Left colon (tissue), 2 donors: Measurements from ENCODE around the gene RPS27L. TPM values are rescaled to one million over a fixed set of nuclear protein-coding genes. Genes with fewer than 3 reads are reported as not detected.

Experiments
- ATAC-seq: fragments of 200-7000 bp; cut with Tn5 transposase; one replicate; pipeline ENCODE4 v1.9.1; 2020; ENCODE audit warnings: mild to moderate bottlenecking, moderate library complexity
- DNase-seq, 2 donors: peaks; one replicate each; pipeline ENCODE4 v3.0.0-alpha.2; 2020
- intact Hi-C, 2 donors: fragments of 100-400 bp; cut with DNase I in 1 of 2; cut with micrococcal nuclease in 1 of 2; formaldehyde crosslinking; loops; one replicate each; pipeline versions ENCODE4 v1.11.2 to v1.14.0; 2022; cut with DNase I, micrococcal nuclease
- long read RNA-seq: library from polyadenylated mRNA; unstranded; transcript quantifications from one replicate; pipeline ENCODE4 v2.0.0, GENCODE V29; 2021
- total RNA-seq, 2 donors: library from RNA; stranded (reverse); fragmentation: NEBNext Ultra II Directional; extraction: Animal tissue kit (Norgen Biotek cat#: 25700); gene quantifications; one replicate each; pipeline ENCODE4 v1.2.1, GENCODE V29; 2021
- donor health status: DM: no; HTN: no; CAD: no.
- donor health status: DM: yes; HTN: yes; CAD: no.

RPS27L gene
- 100 to 1,000 TPM; 173 to 239 TPM for total RNA-seq
- long read RNA-seq, full-length matches to known transcripts = 57 of 86 reads
- long read RNA-seq, partial matches to known transcripts = 23 of 86 reads
- long read RNA-seq, other reads (novel, unspliced or antisense) = 6 of 86 reads

DNA sequence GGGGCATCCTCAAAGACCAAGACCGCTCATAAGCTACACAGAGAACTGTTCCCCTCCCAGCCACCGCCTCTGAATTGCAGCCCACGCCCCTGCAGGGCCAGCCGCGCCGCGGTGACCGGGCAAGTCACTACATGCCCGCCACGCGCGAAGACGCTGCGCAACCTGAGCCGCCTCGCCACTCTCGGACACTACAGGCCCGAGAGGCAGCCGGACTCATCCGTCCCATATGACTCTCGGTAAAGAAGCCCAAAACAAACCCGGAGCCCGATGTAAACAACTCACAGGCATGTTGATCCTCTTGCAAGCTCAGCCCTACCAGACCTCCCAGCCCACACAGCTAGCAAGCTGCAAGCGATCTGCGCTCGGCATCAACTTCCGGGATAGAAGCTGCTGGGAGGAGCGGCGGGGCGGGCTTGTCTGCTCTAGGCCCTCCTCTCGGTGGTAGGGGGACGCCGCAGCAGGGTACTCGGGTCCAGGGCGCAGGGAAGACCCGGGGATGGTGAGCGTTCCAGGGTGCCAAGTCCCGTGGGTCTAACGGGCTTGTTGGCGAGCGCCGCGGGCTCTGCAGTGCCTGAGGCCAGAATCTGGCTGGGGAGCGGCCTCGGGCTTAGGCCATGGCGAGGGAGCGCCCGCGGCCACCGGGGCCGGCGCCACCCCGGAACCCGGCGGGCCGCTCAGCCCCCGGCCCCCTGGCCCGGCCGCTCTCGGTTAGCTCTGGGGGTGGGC, at the start of gene RPS27L:
Gene RPS27L, minus strand, starts transcription at position 360 of the 726 bp plus-strand sequence. Its CDS starts 72 bp downstream, at position 288.
- DNase-seq = peak; percentile 94 to 95
- ATAC-seq = peak; percentile 92
- intact Hi-C loops = no loop called here

- ATAC-seq (no peak), DNase-seq (no peak)
- intact Hi-C loops = no loop called here
Measured at GRCh38 chr15:63206079-63206478, 48.8 kb upstream of the RPS27L start.

- intact Hi-C loops = no loop called here
- ATAC-seq (no peak), DNase-seq (no peak)
Measured at GRCh38 chr15:63203451-63204090, 46.3 kb upstream of the RPS27L start.

- DNase-seq (no peak), ATAC-seq (no peak)
- intact Hi-C loops = no loop called here
Measured at GRCh38 chr15:63202861-63203260, 45.6 kb upstream of the RPS27L start.

DNA sequence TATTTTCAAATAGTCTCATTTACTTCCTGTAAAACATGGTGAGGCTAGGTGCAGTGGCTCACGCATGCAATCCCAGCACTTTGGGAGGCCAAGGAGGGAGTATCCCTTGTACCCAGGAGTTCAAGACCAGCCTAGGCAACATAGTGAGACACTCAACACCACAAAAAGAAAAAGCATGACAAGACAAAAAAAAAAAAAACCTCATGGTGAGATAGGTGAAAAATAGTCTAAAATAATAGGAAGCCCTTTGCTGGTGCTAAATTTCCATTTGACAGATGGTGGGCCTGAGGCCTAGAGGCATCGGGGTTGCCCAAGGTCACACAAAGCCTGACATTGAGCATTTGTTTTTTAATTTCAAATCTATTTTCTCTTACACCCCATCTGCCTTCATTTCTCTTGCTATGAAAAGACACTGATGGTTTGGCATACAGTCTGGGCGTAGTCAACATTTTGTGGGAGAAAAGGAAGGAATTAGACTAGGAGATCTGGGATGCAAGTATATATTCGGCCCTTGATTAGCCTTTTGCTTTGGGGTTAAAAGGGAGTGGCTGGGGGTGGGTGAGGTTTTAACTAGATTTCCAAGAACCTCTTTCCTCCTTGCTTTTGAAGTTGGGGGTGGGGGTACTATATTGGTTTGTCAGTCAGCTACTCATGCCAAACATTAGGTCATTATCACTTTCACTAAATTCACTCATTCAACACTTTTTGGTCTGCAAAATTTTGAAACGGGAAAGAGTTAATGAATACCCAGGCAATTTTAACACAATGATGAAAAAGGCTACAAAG, 43.4 kb upstream of the RPS27L start:
- intact Hi-C loops = no loop called here
- ATAC-seq = no peak
- DNase-seq = no peak

- intact Hi-C loops = no loop called here
- ATAC-seq (no peak), DNase-seq (no peak)
Measured at GRCh38 chr15:63198371-63199250, 41.3 kb upstream of the RPS27L start.

DNA sequence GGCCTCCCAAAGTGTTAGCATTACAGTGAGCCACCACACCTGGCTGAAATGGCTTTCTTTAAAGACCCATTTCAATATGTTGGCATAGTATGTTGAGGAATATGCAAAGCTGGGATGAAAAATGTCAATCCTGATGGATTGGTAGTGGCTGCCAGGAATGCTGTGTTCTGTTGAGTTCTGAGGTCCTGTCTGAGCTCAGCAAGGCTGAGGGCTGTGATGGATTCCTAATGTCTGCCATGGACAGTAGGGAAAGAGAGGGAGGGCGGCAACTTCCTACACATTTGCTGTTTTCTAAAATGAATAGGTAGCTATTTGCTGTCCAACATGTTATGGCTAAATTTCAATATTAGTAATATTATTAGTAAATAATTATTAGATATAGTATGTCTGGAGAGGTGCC, 40.3 kb upstream of the RPS27L start:
- intact Hi-C loops = no loop called here
- no peak for ATAC-seq
- DNase-seq = no peak

DNA sequence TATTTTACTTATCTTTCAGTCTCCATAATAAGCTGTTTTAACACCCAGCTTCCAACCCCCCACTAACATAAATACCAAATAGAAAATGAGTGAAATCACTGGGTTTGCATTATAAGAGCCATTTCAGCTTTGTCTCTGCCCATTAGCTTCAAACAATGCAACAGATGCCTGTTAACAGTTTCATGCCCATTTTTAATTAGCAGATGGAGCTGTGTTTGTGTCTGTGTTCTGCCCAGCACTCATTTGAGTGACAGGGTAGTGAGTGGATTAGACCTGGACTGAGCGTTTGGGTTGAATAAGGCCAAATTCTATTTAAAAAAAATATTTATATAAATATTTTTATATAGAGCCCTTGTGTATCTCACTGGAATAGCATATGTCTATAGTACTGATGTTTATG, 39.6 kb upstream of the RPS27L start:
- intact Hi-C loops = no loop called here
- ATAC-seq (no peak), DNase-seq (no peak)

DNA sequence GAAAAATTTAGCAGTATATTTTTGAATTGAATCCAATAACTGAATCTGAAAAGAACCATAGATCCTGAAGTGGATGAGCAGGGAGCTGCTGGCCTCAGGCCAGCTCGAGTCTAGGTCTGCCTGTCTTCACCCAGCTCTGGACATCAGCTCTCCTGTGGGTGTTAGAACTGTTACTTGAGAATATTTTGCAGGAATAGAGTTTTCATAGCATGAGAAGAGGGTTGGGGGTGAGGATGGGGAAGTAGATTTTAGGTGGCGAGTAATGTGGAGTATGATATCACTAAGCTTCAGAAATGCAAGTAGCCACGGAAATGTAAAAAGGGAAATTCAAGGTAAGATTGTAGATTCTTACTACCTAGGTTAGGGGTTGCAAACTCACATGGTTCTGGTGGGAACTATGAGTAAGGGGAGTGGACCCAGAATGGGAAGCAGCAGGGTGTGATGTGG, 38.3 kb upstream of the RPS27L start:
- intact Hi-C loops = no loop called here
- DNase-seq (peak in 1 of 2 donors; percentile 15), ATAC-seq (no peak)

DNA sequence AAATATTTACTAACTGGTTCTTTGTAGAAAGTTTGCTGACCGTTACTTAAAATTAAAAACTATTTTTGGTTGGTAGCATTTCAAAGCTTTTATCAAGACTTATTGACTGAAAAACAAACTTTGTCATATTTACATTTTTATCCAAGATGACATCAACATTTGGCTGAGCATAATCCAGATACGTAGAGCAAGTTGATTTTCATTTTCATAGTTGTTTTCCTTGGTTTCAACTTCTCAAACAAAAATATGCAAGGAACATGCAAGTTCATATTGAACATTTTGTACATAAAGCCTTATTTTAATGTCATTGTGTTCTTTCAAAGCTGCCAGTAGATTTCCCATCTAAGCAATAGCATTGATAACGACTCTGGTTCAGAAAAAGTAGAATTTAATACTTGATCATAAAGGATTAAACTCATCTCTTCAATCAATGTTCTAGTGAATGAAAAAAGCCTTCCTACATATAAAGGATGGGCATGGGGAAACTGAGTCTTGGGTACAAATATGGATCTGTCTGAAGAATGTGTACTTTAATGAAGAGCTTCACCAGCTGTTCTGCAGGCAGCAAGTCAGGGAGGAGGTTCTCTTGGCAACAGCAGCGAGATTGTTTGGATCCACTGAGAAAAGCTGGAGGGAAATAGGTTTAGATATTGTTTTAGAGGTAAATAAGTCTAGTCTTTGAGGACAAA, 37.7 kb upstream of the RPS27L start:
- intact Hi-C loops = no loop called here
- ATAC-seq (no peak), DNase-seq (no peak)

GRCh38 chr15:63194302-63194701, 37.0 kb upstream of the RPS27L start:
- intact Hi-C loops = no loop called here
- ATAC-seq (no peak), DNase-seq (no peak)

DNA sequence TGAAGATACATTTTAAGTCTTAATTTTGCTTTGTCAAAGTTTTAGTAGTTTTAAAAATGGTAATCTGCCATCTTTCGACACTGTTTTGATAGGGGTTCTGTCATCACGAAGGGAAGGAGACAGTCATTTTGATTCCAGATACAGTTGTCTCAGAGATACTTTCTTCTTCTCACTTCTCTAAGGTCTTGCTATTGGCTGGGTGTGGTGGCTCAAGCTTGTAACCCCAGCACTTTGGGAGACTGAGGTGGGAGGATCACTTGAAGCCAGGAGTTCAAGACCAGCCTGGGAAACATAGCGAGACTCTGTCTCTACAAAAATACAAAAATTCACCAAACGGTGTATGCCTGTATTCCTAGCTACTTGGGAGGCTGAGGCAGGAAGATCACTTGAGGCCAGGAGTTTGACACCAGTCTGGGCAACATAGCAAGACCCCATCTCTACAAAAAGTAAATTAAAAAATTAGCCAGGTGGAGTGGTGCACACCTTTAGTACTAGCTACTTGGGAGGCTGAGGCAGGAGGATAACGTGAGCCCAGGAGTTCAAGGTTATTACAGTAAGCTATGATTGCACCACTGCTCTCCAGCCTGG, 35.4 kb upstream of the RPS27L start:
- no peak for ATAC-seq
- intact Hi-C loops = no loop called here
- DNase-seq = no peak

DNA sequence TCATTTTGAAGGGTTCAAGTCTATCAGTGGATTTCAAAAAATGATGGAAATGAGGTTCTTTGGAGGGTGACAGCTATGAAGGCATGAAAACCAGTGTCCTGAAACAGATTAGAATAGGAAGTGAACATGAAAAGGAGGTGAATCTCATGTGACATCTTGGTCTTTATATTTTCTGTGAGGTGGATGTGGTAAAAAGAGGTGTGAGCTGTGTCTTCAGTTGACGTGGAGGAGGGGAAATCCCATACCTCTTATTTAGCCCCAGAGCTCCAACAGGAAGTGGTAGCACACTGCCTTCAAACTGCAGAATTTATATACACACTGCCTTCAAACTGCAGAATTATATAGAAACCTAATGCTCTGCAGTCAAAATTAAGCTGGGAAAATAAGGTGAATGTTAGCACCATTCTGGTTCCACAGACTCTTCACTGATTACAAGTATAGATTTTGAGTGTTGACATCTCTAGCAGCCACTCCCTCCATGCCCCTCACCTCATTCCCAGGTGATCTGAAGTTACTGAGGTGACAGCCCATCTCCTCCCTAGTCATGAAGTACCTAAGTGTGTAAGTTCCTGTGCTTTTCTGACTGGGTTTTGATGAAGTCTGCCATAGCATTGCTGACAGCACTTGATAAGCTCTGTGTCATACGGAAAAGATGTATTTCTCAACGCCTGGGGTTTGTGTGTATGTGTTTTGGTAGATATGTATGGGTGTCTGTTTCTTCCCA, 34.8 kb upstream of the RPS27L start:
- no peak for ATAC-seq
- DNase-seq = no peak
- intact Hi-C loops = no loop called here

- ATAC-seq (no peak), DNase-seq (no peak)
Measured at GRCh38 chr15:63190769-63191649, 33.7 kb upstream of the RPS27L start.

DNA sequence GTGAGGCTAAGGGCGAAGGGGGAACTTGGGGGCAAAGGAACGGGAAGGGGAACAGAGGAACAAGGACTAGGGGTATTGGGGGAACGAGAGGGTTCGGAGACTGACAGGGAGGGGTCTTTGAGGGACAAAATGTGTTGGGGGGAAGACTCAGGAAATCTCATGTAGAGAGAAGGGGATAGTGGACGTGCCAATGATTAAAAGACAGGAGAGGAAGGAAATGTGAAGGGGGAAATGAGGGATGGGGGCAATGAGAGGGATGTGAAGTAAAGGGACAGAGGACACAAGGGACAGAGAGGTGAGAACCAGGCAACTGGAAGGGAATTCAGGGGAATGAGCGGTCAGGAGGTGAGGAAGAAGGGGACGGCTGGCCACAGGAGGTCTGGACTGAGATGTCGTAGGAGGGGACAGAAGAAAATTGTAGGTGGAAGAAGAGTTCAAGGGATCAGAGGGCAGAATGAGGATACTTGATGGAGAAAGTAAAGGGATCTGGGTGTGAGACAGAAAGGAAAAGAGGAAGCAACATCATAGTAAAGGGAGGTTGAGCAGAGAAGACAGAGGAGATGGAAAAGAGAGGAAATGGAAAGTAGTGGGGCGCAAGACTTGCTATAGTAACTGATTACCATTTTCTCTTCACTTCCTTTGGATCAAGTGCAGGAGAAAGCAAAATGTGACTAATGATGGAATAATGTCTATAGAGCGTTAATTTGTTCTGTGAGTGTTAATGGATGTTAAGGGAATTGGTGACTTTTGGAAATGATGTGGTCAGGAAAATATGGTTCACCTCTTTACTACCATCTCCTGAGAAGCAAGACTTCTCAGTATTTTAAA, 32.9 kb upstream of the RPS27L start:
- ATAC-seq = no peak
- DNase-seq = no peak
- intact Hi-C loops = no loop called here

More at GRCh38 chr15:63190769-63191649, 33.7 kb upstream of the RPS27L start:
- intact Hi-C loops = no loop called here
